ENCODE results near the gene RBMS1. TPM values are rescaled to one million over a fixed set of nuclear protein-coding genes. Genes with fewer than 3 reads are reported as not detected.

RBMS1 gene
- total RNA-seq, 4 donors from 2014 or later, result 133 to 180 (median 139) TPM

DNA sequence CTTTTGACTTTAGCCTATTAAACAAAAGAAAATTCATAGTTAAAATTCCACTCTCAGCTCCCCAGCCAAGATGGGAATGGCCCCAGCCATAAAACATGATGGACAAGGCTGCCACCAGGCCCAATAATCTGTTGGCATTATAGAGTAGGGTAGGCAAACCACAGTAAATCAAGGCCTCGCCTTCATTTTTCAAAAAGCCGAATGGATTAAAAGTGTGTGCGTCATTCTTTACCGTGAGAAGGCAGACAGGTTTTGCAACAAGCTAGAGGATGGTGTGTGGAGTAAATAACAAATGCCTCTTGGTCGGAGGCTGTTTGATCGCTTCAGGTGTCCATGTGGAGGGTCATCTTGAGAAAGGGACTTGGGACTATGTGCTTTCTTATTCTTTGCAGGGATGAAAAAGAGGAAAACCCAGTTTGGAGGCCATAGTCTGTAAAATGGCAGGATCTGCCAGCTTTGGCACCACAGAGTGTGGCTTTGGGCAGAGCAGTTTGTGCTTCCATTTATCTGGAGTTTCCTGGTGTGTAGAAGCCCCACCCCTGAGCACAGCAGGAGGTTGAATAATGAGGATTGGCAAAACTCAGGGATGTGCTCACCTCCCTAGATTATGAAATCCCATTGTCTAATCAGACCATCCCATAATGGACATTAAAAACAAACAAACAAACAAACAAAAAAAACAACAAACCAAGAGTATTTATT is 236.4 kb downstream of the RBMS1 start:
- DNase-seq (ENCODE audit: low spot score) (no peak), ATAC-seq (ENCODE audit: low FRiP score) (no peak)
- TF ChIP-seq, protein P1, sequence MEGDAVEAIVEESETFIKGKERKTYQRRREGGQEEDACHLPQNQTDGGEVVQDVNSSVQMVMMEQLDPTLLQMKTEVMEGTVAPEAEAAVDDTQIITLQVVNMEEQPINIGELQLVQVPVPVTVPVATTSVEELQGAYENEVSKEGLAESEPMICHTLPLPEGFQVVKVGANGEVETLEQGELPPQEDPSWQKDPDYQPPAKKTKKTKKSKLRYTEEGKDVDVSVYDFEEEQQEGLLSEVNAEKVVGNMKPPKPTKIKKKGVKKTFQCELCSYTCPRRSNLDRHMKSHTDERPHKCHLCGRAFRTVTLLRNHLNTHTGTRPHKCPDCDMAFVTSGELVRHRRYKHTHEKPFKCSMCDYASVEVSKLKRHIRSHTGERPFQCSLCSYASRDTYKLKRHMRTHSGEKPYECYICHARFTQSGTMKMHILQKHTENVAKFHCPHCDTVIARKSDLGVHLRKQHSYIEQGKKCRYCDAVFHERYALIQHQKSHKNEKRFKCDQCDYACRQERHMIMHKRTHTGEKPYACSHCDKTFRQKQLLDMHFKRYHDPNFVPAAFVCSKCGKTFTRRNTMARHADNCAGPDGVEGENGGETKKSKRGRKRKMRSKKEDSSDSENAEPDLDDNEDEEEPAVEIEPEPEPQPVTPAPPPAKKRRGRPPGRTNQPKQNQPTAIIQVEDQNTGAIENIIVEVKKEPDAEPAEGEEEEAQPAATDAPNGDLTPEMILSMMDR (IDR thresholded peaks at IDR 0.05), result no peak

DNA sequence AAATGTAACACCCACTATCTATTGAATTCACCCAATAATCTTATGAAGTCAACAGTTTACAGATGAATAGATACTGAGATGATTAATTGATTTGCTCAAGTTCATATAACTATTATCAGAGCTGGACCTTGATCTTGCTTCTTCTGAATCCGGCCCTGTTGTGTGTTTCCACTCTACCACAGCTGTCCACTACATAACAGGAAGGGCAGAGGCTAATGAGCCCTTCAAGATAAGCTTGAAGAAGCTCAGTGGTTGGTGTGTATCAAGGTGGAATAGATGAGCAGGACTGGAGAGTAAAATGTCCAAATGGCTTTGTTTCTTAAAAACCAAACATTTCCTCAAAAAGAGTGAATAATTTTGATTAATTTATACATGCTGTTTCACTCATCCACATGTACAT is 237.1 kb downstream of the RBMS1 start:
- DNase-seq (ENCODE audit: low spot score) (no peak), ATAC-seq (ENCODE audit: low FRiP score) (no peak)
- TF ChIP-seq, protein P1 (IDR thresholded peaks at IDR 0.05), result no peak

DNA sequence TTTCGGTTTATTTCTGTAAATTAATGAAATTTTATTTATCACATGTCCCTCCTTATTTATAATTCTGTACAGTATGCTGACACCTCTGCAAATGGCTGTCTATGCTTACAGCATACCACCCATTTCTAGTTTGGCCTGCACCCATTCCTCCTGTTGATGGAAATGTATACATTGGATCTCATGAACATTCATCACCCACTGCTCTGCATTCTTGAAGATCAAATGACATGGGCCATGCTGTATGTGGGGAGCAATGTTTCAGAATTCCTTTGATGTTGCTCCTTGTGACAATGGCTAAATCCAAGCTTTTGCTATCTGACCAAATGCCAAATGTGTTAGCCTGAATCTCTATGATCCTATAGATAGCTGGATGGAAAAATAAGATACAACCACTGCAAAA is 238.2 kb downstream of the RBMS1 start:
- no peak for ATAC-seq (ENCODE audit: low FRiP score)
- TF ChIP-seq, protein P1 (IDR thresholded peaks at IDR 0.05), result no peak

DNA sequence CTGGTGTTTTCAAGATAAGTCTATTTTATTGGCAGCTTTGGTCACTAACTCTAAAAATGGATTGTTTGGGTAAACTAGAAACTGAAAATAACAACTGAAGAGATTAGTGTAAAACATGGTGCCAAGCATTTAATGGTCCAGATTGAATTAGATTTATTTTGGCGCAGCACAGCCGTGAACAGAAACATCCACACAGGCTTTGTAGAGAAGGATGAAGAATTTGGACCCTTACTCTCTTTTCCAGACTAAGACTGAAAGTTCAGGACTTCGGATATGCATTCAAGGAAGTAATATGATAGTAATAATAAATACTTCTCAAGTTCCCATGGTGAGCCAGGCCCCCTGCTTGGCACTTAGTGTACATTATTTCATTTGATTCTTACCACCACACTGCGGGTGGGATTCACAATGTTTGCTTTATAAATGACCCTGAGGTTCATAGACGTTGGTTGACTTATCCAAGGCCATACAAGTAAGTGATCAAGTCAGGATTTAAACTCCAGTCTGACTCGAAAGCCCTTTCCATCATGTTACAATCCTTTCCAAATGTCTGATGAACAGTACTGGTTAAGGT is 239.3 kb downstream of the RBMS1 start:
- DNase-seq (ENCODE audit: low spot score) (no peak), ATAC-seq (ENCODE audit: low FRiP score) (no peak)
- TF ChIP-seq, protein P1 (IDR thresholded peaks at IDR 0.05), result no peak

More for the DNA sequence above, 238.2 kb downstream of the RBMS1 start:
- no peak for DNase-seq (ENCODE audit: low spot score)

DNA sequence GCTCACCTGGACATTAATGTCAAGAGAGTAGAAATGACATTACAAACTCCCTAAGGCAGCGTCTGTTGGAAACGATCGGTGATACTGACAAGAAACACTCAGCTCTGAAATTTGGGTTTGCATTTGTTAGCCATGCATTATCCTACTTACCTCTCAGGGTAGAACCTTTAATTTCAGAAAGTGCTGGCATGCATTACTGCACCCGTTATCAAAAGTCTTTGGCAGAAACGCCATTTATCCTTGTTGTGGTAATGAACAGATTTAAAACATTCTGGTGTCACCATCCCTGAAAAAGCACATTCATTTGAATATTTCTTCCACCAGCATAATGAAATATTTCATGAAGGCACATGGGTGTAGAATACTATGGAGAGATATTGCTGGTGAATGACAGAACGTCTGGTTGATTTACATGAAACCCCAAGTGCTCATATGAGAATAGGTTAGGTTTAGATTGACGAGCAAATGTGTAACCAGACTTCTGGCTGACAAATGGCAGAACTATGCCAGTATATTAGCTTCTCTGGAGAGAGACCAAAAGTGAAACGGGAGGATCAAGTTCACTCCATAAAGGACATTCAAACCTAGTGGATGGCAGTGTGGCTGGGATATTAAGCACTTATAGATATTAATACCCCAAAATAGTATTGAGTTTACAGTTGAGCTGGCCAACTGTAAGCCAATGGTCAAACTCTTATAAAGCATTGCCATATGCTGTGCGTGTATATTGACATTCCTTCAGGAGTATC is 240.0 kb downstream of the RBMS1 start:
- TF ChIP-seq, protein P1 (IDR thresholded peaks at IDR 0.05), result no peak
- DNase-seq (ENCODE audit: low spot score) (no peak), ATAC-seq (ENCODE audit: low FRiP score) (no peak)

DNA sequence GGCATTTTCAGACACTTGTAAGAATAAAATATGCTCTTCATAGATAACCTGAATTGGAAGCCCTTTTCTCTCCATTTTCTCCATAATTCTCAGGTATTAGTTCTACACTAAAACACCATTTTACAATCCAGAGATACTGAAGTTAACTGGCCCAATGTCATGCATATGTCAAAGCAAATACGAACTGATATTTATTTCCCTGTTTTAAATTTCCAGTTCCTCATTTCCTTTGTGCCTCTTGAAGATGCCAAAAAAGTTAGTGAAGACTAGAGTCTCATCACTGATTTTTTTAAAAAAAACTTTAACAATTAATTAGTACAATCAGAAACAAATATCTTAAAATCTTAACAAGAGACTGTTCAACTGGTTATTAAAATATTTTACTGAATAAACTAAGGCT is 240.7 kb downstream of the RBMS1 start:
- no peak for DNase-seq (ENCODE audit: low spot score)
- TF ChIP-seq, protein P1 (IDR thresholded peaks at IDR 0.05), result no peak
- ATAC-seq (ENCODE audit: low FRiP score), result no peak

All from omental fat pad (tissue), 4 donors.